Uterus (tissue), 4 donors: ENCODE measurements around the gene SF1. TPM values are rescaled to one million over a fixed set of nuclear protein-coding genes. Genes with fewer than 3 reads are reported as not detected.
A peak's percentile ranks its signal among the peaks of the same experiment; 100 is the strongest.
"Not testable (repeated sequence)": the region's sequence is repeated elsewhere in the genome, so short reads cannot be mapped to it uniquely, and the experiment has no call there.

Experiments used
- DNase-seq, 2 donors: peaks; one replicate each; pipeline ENCODE4 v3.0.0-alpha.2; 2019 to 2020
- H3K27ac ChIP-seq, 2 donors: fragments of 200-600 bp; sonication (generic); 1 replicate in 1 of 2; 2 replicates in 1 of 2; pipeline ENCODE4 v1.5.1; 2016 to 2018
- H3K27me3 ChIP-seq, 2 donors: fragments of 200-600 bp; sonication (generic); one replicate each; pipeline ENCODE4 v1.5.1; 2018 to 2019; ENCODE audit warnings: control low read depth in 1 of 2
- H3K36me3 ChIP-seq, 2 donors: fragments of 200-600 bp; sonication (generic); one replicate each; pipeline ENCODE4 v1.5.1; 2019; ENCODE audit warnings: control low read depth in 1 of 2
- H3K4me1 ChIP-seq, 2 donors: fragments of 200-600 bp; sonication (generic); one replicate each; pipeline ENCODE4 v1.5.1; 2018 to 2019; ENCODE audit warnings: control low read depth in 1 of 2
- H3K4me3 ChIP-seq, 2 donors: fragments of 200-600 bp; sonication (generic); 1 replicate in 1 of 2; 2 replicates in 1 of 2; pipeline ENCODE4 v1.5.1; 2018 to 2019; ENCODE audit warnings: mild to moderate bottlenecking in 1 of 2
- H3K9me3 ChIP-seq, 2 donors: fragments of 200-600 bp; sonication (generic); one replicate each; pipeline ENCODE4 v1.5.1; 2019; ENCODE audit warnings: control low read depth in 1 of 2
- POLR2A ChIP-seq, 2 donors: fragments of 450-650 bp; IDR thresholded peaks; one replicate each; pipeline ENCODE4 v1.6.1; 2016; ENCODE audit warnings: antibody characterized with exemption in 2 of 2, mild to moderate bottlenecking in 1 of 2, moderate library complexity in 1 of 2
- intact Hi-C: fragments of 100-400 bp; cut with DNase I; formaldehyde crosslinking; loops from one replicate; pipeline ENCODE4 v1.15.1; 2023; ENCODE audit warnings: low total_unique reads
- total RNA-seq, 4 donors: library from RNA; depleted of rRNA in 3 of 4; stranded (reverse); fragments of >200 nt in 3 of 4; gene quantifications; one replicate each; pipeline versions ENCODE4 v1.1.0 to v1.2.4, GENCODE V29; 2014 to 2023
- TF ChIP-seq, protein P1 (sequence below), 4 experiments: fragments of 200-600 bp in 2 of 4; fragments of 450-650 bp in 2 of 4; sonication (generic) in 2 of 4; IDR thresholded peaks; one replicate each; pipeline ENCODE4 v1.5.1; 2016 to 2019; ENCODE audit warnings: antibody characterized with exemption in 4 of 4, mild to moderate bottlenecking in 2 of 4, moderate library complexity in 1 of 4
- donor health status: DM: yes; HTN: yes; CAD: no.

Gene SF1
- total RNA-seq, 4 donors from 2014 or later = 62.0 to 374 (median 219) TPM

DNA sequence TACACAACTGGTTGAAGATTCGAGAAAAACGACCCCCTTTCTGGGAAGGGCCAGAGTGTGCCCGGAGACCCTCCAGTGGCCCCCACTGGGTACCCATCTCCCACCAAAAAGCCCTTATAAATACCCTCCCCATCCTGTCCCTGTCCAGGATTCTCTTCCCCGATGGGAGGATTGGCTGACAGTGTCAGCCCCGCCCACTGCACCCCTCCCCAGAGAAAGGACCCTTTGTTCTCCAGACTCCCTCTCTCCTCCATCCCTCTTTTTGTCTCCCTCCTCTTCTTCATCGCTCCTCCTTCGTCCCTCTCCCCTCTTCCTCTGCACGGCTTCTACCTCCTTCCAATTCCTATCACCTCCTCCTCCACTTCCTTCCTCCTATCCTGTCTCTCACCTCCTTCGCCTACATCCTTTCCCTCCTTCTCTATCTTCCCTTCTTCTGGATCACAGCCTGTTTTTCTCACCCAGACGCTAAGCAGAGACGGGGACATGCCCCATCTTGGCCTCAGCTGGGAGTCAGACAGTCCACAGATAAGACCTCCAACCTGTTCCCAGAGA, 45.3 kb upstream of the SF1 start:
- Histone ChIP-seq H3K9me3 (no peaks in the 10 kb centered on the region), H3K4me3 (no peak overlapping the region), H3K27ac (no peak overlapping the region), H3K36me3 (no peaks in the 10 kb centered on the region), H3K27me3 (no peaks in the 10 kb centered on the region), H3K4me1 (no peaks in the 10 kb centered on the region)
- TF ChIP-seq, protein P1, sequence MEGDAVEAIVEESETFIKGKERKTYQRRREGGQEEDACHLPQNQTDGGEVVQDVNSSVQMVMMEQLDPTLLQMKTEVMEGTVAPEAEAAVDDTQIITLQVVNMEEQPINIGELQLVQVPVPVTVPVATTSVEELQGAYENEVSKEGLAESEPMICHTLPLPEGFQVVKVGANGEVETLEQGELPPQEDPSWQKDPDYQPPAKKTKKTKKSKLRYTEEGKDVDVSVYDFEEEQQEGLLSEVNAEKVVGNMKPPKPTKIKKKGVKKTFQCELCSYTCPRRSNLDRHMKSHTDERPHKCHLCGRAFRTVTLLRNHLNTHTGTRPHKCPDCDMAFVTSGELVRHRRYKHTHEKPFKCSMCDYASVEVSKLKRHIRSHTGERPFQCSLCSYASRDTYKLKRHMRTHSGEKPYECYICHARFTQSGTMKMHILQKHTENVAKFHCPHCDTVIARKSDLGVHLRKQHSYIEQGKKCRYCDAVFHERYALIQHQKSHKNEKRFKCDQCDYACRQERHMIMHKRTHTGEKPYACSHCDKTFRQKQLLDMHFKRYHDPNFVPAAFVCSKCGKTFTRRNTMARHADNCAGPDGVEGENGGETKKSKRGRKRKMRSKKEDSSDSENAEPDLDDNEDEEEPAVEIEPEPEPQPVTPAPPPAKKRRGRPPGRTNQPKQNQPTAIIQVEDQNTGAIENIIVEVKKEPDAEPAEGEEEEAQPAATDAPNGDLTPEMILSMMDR (IDR thresholded peaks at IDR 0.05) = no peak
- intact Hi-C loops = no loop called here
- DNase-seq = no peak

DNA sequence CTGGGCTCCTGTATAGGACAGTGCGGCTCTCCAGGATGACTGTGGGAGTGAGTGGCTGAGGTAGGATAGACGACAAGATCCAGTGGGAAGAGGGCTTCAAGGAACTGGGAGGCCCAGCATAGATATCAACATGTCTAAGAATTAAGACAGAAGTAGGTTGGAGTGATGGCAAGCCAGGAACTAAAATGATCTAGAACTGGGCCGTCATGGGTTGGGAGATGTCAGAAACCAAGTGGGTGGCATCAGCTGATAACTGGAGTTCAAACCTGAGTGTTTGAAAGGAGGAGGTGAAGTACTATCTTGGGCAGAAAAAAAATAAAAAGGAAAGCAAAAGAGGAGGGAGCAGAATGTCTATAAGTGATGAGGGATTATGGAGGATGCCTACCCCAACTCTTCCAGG, 39.1 kb upstream of the SF1 start:
- Histone ChIP-seq H3K4me1 (no peaks in the 10 kb centered on the region), H3K27ac (no peak overlapping the region), H3K4me3 (no peak overlapping the region), H3K36me3 (no peaks in the 10 kb centered on the region), H3K27me3 (no peaks in the 10 kb centered on the region), H3K9me3 (no peaks in the 10 kb centered on the region)
- intact Hi-C loops = no loop called here
- no peak for TF ChIP-seq POLR2A (IDR thresholded peaks at IDR 0.05)
- TF ChIP-seq, protein P1 (IDR thresholded peaks at IDR 0.05) = no peak
- no peak for DNase-seq

DNA sequence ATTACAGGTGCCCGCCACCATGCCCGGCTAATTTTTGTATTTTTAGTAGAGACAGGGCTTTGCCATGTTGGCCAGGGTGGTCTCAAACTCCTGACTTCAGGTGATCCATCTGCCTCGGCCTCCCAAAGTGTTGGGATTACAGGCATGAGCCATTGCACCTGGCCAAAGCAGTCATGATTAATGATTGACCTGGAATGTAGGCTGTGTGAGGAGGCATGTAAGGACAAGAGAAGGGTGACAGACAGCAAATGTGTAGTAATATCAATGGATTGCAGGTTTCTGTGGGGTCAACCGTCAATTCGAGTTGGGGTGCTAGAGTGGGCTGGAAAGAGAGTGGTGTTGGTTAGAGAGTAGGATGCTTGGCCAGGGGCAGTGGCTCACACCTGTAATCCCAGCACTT, 37.1 kb upstream of the SF1 start:
- H3K27me3 ChIP-seq, H3K27ac ChIP-seq, H3K4me1 ChIP-seq, H3K9me3 ChIP-seq, H3K4me3 ChIP-seq, intact Hi-C loops, H3K36me3 ChIP-seq, DNase-seq: not testable (repeated sequence)

DNA sequence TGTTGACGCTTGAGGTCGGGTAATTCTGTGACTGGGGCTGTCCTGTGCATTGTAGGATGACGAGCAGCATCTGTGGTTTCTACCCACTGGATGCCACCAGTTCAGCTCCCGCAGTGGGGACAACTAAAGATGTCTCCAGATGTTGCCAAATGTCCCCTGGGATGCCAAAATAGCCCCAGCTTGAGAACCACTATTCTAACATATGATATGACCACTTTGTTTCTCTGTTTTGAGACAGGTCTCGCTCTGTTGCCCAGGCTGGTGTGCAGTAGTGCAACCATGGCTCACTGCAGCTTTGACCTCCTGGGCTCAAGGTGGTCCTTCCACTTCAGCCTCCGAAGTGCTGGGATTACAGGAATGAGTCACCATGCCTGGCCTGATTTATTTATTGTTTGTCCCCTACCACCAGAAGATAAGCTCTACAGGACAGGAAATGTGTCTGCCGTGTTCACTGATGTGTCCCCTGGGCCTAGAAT, 36.4 kb upstream of the SF1 start:
- no peak for DNase-seq
- intact Hi-C loops = no loop called here
- H3K4me1 ChIP-seq = peaks cover 0 to under 1% of the 10 kb centered on the region in 2 donors
- no peaks in the 10 kb centered on the region for H3K9me3 ChIP-seq
- H3K27ac ChIP-seq = no peak overlapping the region
- H3K27me3 ChIP-seq = no peaks in the 10 kb centered on the region
- no peaks in the 10 kb centered on the region for H3K36me3 ChIP-seq
- TF ChIP-seq POLR2A (IDR thresholded peaks at IDR 0.05) = no peak
- TF ChIP-seq, protein P1 (IDR thresholded peaks at IDR 0.05) = no peak
- H3K4me3 ChIP-seq = no peak overlapping the region

DNA sequence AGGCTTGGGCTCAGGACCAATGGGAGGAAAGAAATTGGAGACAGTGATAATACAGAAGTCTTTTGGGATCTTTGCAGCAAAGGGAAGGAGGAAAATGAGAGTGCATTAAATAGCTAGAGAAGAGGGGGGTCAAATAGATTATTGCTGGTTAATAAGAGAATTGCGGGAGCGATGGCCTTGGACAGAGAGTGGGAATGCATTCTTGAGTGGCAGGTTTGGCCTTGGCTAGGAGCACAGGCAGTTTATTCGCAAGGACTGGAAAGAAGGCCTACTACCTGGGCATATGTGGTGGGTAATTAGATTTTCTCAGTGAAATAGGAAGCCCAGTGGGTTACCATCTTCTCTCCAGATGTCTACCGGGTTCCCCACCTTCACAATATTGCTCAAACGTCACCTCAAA, 35.5 kb upstream of the SF1 start:
- Histone ChIP-seq H3K36me3 (no peaks in the 10 kb centered on the region), H3K4me3 (no peak overlapping the region), H3K9me3 (no peaks in the 10 kb centered on the region), H3K4me1 (peaks cover 0 to 7% of the 10 kb centered on the region in 2 donors), H3K27ac (no peak overlapping the region), H3K27me3 (no peaks in the 10 kb centered on the region)
- DNase-seq = no peak
- intact Hi-C loops = no loop called here
- TF ChIP-seq, protein P1 (IDR thresholded peaks at IDR 0.05) = no peak
- no peak for TF ChIP-seq POLR2A (IDR thresholded peaks at IDR 0.05)

DNA sequence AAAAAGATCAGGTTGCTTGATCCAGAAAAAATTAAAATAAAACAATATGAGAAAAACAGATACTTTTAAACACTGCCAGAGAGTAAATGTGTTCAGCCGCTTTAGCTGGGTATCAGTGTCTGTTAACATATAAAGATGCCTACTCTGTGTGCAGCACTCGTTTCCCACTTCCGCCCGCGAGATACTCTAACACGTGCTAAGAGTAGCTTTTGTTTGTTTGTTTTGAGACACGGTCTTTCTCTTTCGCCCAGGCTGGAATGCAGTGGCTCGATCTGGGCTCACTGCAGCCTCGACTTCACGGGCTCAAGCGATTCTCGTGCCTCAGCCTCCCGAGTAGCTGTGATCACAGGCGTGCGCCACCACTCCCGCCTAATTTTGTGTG, 32.5 kb upstream of the SF1 start:
- H3K4me1 ChIP-seq = peaks cover 0 to 7% of the 10 kb centered on the region in 2 donors
- peak overlapping the region; percentile 41 to 78 for H3K27ac ChIP-seq
- no peaks in the 10 kb centered on the region for H3K27me3 ChIP-seq
- no peaks in the 10 kb centered on the region for H3K36me3 ChIP-seq
- TF ChIP-seq, protein P1 (IDR thresholded peaks at IDR 0.05) = no peak
- no peak for TF ChIP-seq POLR2A (IDR thresholded peaks at IDR 0.05)
- DNase-seq = no peak
- intact Hi-C loops = no loop called here
- no peaks in the 10 kb centered on the region for H3K9me3 ChIP-seq
- peak overlapping the region; percentile 15 to 60 for H3K4me3 ChIP-seq
